ENCODE data around the gene ABO.

GRCh38 chr9:133255371-133256135 lies 19.4 kb downstream of the ABO start:
- TF ChIP-seq, protein P1, sequence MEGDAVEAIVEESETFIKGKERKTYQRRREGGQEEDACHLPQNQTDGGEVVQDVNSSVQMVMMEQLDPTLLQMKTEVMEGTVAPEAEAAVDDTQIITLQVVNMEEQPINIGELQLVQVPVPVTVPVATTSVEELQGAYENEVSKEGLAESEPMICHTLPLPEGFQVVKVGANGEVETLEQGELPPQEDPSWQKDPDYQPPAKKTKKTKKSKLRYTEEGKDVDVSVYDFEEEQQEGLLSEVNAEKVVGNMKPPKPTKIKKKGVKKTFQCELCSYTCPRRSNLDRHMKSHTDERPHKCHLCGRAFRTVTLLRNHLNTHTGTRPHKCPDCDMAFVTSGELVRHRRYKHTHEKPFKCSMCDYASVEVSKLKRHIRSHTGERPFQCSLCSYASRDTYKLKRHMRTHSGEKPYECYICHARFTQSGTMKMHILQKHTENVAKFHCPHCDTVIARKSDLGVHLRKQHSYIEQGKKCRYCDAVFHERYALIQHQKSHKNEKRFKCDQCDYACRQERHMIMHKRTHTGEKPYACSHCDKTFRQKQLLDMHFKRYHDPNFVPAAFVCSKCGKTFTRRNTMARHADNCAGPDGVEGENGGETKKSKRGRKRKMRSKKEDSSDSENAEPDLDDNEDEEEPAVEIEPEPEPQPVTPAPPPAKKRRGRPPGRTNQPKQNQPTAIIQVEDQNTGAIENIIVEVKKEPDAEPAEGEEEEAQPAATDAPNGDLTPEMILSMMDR (IDR thresholded peaks at IDR 0.05), result no peak
- TF ChIP-seq POLR2A (IDR thresholded peaks at IDR 0.05), result no peak
